ENCODE results near the gene LYPD1.

LYPD1 gene

DNA sequence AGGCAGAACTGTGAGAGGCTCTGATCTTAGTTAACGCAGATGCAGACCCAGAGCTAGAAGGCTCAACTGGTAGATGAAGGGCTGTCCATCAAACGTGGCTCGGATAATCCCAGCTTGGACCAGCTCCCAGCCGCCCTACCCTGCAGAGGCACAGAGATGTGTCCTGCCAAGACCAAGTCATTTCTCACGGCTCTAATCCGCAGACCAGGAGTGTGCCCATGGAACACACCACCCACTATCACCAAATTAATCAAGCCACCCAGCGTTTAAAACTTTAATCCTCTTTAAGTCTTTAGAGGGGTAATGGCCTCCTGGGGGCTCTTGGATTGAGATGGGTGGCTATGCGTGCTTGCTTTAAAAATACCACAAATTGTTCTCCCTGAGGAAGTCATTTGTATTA lies 17.5 kb downstream of the LYPD1 start:
- no peaks in the 10 kb centered on the region for H3K9me3 ChIP-seq (ENCODE audit: severe bottlenecking)
- H3K27me3 ChIP-seq (ENCODE audit: insufficient read depth, low read depth, severe bottlenecking): no peaks in the 10 kb centered on the region
- H3K4me3 ChIP-seq (ENCODE audit: low read depth, low read length): no peak overlapping the region
- no peaks in the 10 kb centered on the region for H3K36me3 ChIP-seq
- H3K27ac ChIP-seq: no peak overlapping the region
- TF ChIP-seq, protein P1, sequence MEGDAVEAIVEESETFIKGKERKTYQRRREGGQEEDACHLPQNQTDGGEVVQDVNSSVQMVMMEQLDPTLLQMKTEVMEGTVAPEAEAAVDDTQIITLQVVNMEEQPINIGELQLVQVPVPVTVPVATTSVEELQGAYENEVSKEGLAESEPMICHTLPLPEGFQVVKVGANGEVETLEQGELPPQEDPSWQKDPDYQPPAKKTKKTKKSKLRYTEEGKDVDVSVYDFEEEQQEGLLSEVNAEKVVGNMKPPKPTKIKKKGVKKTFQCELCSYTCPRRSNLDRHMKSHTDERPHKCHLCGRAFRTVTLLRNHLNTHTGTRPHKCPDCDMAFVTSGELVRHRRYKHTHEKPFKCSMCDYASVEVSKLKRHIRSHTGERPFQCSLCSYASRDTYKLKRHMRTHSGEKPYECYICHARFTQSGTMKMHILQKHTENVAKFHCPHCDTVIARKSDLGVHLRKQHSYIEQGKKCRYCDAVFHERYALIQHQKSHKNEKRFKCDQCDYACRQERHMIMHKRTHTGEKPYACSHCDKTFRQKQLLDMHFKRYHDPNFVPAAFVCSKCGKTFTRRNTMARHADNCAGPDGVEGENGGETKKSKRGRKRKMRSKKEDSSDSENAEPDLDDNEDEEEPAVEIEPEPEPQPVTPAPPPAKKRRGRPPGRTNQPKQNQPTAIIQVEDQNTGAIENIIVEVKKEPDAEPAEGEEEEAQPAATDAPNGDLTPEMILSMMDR (IDR thresholded peaks at IDR 0.05; ENCODE audit: low read depth, low read length): no peak
- DNase-seq: peak; percentile 96

DNA sequence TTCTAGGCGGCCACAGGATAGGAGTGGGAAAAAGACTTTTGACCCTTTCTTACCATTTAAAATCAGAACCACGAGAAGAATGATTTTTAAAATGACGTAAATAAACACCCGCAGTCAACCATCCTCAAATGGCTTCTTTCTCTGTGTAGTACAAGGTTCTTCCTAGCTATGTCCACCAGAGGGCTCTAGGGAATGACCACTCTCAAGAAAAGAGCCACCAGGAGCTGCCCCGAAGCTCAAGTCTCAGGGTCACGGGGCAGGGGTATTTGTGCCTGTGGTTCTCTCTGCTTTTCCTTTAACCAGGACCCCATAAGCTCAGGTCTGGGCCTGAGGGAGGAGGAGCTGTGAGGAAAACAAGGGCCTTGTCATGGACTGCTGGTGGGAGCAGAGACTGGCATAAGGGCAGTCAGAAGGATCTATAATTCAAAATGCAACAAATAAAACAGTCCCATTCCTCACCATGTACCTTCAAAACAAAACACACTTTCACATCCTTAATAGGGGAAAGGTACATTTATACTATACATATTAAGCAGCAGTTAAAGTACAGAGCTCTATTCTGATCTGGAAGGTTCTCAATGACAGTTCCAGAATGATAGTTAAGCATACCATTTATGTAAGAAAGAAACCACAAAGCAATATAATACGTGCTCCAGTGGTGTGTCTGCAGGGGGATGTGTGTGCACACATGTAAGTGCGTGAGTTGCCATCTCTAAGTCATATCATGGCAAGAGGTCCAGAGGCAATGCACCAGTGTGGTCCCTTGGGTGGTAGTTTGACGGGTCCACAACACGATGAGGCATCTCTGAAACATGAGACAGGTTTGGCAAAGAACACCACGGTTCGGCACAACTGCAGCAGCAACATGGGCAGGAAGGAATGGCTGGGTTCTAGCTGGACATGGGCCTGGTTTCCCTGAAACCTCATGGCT lies 18.6 kb downstream of the LYPD1 start:
- peak; percentile 33 for DNase-seq
- TF ChIP-seq, protein P1 (IDR thresholded peaks at IDR 0.05; ENCODE audit: low read depth, low read length): peak; percentile 42
- no peak overlapping the region for H3K4me3 ChIP-seq (ENCODE audit: low read depth, low read length)

DNA sequence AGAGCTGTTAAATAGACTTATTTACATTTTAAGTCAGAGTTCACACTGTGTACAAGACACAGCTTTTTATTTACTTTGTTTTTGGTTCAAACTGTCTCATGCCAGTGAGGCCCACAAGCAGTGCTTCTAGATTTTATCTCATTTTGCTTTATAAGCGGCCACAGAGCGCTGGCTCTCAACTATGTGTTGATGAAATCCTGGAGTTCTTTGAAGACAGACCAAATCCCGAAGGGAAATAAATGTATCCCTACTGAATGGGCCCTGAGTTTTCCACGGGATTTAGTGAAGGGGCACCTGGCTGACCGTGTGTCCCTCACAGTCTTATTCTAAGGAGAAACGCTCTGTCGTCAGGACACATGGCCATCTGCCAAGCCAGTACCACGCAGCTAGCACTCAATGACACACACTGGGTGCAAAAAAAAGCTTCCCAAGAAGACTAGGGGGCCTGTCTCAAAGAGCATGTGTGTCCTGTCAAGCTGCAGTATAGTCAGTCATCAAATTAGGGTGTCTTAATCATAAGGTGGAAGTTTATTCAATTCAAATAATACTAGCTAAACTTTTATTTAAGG lies 23.4 kb downstream of the LYPD1 start:
- H3K9me3 ChIP-seq (ENCODE audit: severe bottlenecking): no peaks in the 10 kb centered on the region
- TF ChIP-seq, protein P1 (IDR thresholded peaks at IDR 0.05; ENCODE audit: low read depth, low read length): no peak
- H3K27me3 ChIP-seq (ENCODE audit: insufficient read depth, low read depth, severe bottlenecking): no peaks in the 10 kb centered on the region
- no peak overlapping the region for H3K27ac ChIP-seq
- DNase-seq: no peak
- H3K36me3 ChIP-seq: no peaks in the 10 kb centered on the region
- no peak overlapping the region for H3K4me3 ChIP-seq (ENCODE audit: low read depth, low read length)

More for the DNA sequence above, 18.6 kb downstream of the LYPD1 start:
- H3K9me3 ChIP-seq (ENCODE audit: severe bottlenecking): no peaks in the 10 kb centered on the region
- no peak overlapping the region for H3K27ac ChIP-seq
- H3K36me3 ChIP-seq: no peaks in the 10 kb centered on the region
- no peaks in the 10 kb centered on the region for H3K27me3 ChIP-seq (ENCODE audit: insufficient read depth, low read depth, severe bottlenecking)

DNA sequence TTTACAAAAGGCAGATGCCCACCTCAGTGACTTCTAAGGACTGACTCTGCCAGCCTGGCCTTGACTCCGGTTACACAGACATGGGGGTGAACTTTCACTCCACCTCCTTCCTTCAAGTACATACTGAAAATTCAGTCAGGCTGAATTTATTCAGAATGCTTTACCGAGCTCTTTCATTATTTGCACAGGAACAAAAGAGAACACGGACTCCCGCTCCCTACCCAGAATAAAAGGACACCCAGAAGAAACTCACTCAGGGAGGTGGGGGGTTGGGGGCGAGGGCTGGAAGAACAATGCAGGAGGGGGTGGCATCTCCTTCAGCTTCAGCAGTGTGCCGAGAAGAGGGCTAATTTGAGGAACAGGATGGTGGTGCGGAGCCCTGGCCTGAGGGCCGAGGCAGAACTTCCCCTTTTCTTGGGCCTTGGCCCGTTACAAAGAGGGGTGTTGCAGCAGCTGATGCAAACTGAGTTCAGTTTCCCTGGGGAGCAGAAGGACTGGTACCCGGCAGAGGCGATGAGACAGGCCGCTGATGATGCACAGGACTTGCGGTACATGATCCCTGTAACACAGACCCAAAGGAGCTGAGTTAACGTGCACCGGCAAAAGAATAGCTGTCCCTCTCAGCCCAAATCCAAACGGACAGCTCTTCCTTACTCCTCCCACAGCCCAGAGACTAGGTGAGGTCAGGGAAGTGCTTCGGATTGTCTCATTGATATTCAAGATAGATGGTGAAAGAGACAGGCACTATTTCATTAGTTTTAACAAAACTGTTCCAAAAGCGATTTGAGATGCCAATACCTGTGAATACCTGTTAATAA lies 24.1 kb downstream of the LYPD1 start:
- no peak overlapping the region for H3K4me3 ChIP-seq (ENCODE audit: low read depth, low read length)
- no peaks in the 10 kb centered on the region for H3K27me3 ChIP-seq (ENCODE audit: insufficient read depth, low read depth, severe bottlenecking)
- no peaks in the 10 kb centered on the region for H3K36me3 ChIP-seq
- TF ChIP-seq, protein P1 (IDR thresholded peaks at IDR 0.05; ENCODE audit: low read depth, low read length): no peak
- H3K27ac ChIP-seq: no peak overlapping the region
- H3K9me3 ChIP-seq (ENCODE audit: severe bottlenecking): no peaks in the 10 kb centered on the region
- no peak for DNase-seq

DNA sequence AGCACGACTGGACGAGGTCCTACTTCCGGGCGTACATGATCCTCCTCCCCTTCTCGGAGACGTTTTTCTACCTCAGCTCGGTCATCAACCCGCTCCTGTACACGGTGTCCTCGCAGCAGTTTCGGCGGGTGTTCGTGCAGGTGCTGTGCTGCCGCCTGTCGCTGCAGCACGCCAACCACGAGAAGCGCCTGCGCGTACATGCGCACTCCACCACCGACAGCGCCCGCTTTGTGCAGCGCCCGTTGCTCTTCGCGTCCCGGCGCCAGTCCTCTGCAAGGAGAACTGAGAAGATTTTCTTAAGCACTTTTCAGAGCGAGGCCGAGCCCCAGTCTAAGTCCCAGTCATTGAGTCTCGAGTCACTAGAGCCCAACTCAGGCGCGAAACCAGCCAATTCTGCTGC lies 24.8 kb downstream of the LYPD1 start:
- H3K27me3 ChIP-seq (ENCODE audit: insufficient read depth, low read depth, severe bottlenecking): no peaks in the 10 kb centered on the region
- no peaks in the 10 kb centered on the region for H3K9me3 ChIP-seq (ENCODE audit: severe bottlenecking)
- DNase-seq: peak; percentile 76
- H3K36me3 ChIP-seq: no peaks in the 10 kb centered on the region
- peak overlapping the region; percentile 37 for H3K4me3 ChIP-seq (ENCODE audit: low read depth, low read length)
- TF ChIP-seq, protein P1 (IDR thresholded peaks at IDR 0.05; ENCODE audit: low read depth, low read length): peak; percentile 41
- H3K27ac ChIP-seq: no peak overlapping the region
